GM19239 (cell line): ENCODE measurements around the gene TLDC2.
"Not testable (repeated sequence)": the region's sequence is repeated elsewhere in the genome, so short reads cannot be mapped to it uniquely, and the experiment has no call there.

Source experiments
- DNase-seq: peaks from one replicate; pipeline ENCODE4 v3.0.0; 2011; ENCODE audit warnings: low spot score; ENCODE audit not compliant: insufficient read length
- FAIRE-seq: peaks from 2 replicates; lab custom pipeline; 2011; peaks lifted over from hg19 to GRCh38; lab: Jason Lieb, UNC

The TLDC2 gene

DNA sequence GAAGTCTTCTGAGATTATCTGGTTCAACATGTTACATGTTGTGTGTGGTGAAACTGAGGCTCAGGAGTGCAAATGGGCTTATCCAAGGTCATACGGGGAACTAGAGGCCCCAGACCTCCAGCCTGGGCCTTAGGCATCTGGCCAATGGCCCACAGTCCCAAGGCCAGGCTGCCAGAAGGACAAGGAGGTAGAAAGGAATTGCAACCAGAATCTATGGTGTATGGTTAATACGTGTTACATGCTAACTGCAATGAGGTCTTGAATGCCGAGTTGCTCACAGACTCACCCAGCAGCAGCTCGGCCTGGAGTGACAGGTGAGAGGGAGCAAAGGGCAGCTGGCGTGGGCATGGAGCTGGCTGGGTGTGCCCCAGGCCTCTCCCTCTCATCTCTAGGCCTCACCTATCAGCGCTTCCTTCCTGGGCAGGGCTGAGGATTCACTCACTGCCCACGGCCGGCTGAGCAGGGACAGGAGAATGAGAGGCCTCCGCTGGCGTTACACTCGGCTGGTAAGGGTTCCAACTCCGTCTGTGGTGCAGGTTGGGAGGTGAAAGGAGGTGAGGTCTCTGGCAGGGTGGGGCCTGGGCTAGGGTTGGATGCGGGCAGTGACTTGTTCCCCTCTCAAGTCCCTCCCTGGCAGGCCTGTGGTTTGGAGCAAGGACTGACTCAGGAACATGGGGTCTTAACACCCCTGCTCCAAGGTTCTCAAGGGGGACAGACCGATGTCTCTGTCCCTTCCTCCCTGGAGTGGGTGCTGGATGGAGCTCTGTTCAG lies at the start of gene TLDC2:
Gene TLDC2, plus strand, starts transcription at position 437 of the 771 bp plus-strand sequence. Its CDS starts 37 bp downstream, at position 474.
- DNase-seq (no peak), FAIRE-seq (no peak)

DNA sequence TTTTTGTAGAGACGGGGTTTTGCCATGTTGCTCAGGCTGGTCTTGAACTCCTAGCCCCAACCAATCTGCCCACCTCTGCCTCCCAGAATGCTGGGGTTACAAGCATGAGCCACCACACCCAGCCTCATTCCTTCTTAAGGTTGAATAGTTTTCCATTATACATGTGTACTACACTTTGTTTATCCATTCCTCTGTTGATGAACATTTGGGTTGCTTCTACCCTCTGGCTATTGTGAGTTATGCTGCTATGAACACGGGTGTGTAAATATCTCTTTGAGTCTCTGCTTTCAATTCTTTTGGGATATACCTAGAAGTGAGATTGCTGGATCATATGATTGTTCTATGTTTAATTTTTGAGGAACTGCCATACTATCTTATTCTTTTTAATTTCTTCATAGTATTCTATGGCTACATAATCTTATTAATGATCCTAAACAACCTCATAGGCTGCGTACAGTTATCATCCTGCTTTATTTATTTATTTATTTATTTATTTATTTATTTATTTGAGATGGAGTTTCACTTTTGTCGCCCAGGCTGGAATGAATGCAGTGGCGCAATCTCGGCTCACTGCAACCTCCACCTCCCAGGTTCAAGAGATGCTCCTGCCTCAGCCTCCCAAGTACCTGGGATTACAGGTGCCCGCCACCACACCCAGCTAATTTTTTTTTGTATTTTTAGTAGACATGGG lies 49.2 kb upstream of the TLDC2 start:
- no peak for DNase-seq
- FAIRE-seq: no peak

DNA sequence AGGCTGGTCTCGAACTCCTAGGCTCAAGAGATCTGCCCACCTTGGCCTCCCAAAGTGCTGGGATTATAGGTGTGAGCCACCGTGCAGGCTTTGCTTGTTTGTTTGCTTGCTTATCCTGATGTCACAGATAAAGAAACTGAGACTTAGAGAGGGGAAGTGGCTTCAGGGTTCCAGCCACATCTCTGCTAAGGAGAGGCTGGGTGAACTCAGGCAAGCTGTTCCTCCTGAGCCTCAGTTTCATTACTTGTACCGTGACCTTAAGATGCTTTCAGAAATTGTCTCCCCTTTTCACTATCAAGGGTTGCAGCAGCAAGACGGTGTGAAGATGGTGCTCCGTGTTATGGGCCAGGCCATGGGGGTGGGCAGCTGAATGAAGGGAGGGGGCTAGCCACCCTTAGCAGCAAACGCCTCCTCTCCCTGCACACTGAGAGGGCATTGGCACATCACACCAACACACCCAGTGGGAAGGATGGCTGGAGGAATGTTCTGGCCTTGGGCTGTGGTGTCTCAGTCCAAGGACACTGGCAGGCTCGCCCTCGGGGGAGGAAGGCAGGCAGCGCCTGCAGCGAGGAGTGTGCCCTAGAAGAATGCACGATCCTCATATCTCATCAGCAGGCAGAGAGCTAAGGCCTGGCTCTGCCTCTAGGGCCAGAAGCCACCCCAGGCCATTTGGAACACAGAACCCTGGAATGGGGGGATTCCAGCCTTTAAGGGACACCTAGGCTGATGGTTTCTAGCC lies 48.2 kb upstream of the TLDC2 start:
- peak; percentile 82 for DNase-seq

DNA sequence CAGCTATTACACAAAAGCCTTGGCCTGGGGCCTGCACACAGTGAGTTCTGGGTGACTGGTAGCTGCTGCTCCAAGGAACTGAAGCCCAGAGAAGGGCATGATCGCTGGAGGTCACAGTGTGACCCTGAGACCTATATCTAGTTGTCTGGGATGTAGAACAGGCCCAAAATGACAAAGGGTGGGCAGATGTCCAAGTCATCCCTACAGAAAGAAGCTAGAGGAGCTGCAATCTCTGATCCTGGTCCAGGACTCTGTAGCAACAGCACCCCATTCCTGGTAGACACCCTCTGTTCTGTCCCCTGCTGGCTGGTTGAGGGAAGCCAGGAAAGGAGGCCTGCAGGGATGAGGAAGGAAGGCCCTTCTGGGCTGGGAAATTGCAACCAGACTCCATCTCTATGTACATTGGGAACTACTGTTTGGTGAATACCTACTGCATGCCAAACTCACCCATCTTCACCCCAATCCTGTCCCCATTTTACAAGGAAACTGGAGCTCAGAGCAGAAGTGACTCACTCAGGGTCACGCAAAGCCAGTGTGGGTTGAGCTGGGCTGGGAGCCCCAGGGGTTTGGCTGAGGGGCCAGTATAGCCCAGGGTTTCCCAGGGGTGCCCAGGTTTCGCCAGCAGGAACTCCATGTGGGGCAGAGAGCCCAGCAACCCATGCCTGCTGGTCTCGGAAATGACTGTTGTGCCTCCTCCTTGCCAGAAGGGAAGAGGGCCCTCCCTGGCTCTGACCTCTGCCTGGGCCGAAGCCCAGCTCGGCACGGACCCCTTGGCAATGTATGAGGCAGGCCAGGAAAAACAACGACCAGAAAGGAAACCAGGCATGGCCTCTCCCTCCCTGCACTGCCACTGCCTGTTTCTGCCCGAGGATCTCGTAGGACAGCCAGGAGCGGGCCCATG lies 44.9 kb upstream of the TLDC2 start:
- FAIRE-seq (no peak), DNase-seq (no peak)

More for the DNA sequence above, 48.2 kb upstream of the TLDC2 start:
- FAIRE-seq: peak; percentile 98

DNA sequence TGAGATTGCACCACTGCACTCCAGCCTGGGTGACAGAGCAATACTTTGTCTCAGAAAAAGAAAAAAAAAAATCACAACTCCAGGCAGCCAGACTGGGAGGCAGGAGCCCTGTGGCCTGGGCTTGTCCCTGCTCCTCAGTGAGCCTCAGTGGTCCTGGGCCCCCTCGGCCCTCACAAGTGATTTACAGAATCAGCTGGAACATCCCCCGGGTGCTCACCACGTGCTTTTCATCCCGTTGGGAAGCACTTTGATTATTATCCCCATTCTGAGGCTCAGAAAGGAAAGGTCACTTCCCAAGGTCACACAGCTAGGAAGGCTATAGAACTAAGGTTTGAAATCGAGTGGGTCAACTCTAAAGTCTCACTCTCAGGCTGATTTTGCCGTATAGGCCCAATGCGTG lies 43.1 kb upstream of the TLDC2 start:
- FAIRE-seq (no peak), DNase-seq (no peak)

DNA sequence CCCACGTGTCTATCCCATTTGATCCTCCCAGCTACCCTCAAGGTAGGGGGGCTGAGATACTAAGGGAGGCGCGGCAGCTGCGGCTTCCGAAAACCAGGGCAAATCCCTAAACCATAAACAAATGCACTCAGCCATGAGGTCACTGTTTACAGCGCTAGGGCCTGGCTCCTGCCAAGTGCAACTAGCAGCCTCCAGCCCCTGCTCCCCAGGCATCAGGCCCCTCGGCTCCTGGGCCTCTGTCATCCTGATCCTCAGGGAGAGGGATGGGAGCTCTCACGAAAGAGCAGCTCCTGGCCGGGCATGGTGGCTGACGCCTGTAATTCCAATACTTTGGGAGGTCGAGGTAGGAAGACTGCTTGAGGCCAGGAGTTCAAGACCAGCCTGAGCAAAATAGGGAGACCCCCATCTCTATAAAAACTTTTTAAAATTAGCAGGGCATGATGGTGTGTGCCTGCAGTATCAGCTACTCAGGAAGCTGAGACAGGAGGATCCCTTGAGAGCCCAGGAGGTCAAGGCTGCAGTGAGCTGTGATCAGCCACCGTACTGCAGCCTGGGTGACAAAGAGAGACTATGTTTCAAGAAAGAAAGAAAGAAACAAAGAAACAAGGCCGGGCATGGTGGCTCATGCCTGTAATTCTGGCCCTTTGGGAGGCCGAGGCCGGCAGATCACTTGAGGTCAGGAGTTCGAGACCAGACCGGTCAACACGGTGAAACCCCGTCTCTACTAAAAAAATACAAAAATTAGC lies 42.5 kb upstream of the TLDC2 start:
- FAIRE-seq: no peak
- no peak for DNase-seq

DNA sequence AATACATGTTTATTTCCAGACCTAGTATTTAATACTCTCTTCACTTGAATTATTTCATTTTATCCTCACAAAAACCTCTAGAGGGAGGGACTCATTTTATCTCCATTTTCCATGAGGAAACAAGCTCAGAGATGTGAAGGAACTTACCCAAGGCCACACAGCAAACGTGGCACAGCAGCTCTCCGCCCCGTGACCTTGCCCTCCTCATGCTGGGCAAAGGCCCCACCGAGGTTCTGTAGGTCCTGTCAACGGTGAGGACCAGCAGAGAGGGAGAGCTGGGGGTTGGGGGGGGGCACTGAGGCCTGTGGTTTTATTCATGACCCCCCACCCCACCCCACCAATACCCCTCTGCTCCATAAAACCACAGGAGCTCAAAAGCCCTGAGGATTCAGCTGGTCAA lies 40.9 kb upstream of the TLDC2 start:
- FAIRE-seq: no peak
- DNase-seq: no peak

DNA sequence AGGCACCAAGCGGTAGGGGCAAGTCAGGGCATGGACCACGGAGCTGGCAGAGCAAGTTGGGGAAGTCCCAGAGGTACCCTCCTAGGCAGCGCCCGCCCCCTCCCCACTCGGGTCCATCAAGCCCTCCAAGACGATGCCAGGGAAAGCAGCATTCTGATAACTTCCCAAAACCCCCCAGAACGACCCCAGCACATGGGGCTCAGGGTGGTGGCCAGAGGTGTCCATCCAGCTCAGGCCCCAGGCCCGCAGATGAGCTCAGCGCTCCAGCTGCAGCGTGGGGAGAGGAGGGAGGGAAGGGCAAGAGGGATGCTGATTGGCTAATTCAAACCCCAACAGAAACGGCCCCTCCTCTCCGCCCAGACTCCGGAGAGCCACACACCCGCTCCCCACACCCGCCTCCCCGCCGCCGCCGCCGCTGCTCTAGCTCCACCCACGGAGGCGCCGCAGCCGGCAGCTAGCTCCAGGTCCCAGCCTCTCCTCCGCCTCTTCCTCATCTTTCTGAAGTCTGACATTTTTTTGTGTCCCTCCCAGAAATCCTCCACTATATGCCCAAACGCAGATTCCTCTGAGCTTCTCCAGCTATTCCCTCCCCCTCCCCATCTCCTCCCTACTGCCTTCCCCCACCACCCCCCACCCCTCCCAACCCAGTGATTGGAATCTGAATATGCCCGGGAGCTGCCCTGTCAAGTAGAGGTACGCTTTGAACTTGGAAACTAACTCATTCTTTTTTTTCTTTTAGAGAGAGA lies 40.3 kb upstream of the TLDC2 start:
- FAIRE-seq: peak; percentile 89
- peak; percentile 89 for DNase-seq

DNA sequence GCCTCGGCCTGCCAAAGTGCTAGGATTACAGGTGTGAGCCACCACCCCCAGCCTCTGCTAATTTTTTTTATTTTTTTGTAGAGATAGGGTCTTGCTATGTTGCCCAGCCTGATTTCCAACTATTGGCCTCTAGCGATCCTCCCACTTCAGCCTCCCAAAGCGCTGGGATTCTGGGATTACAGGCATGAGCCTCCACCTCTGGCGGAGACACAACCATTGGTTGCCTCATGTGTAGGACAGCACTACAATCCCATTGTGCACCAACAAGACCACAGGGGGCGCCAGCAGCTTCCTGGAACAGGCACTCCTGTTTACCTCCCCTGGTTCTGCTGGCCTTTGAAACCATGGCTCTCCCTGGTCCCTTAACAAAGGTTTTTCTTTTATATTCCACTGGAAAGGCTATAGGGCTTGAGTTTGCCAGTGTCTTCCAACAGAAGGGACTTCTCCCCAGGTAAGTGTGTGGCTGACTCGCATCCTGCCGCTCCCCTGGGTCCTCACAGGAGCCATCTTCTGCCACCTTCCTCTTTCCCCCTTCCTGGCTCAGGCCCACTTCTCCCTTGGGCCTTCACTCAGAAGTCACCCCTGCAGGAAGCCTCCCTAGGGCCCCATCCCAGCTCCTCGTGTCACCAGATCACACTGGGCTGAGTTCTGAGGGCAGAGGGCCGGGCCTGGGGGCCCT lies 39.2 kb upstream of the TLDC2 start:
- FAIRE-seq: peak; percentile 94
- DNase-seq: peak; percentile 52

DNA sequence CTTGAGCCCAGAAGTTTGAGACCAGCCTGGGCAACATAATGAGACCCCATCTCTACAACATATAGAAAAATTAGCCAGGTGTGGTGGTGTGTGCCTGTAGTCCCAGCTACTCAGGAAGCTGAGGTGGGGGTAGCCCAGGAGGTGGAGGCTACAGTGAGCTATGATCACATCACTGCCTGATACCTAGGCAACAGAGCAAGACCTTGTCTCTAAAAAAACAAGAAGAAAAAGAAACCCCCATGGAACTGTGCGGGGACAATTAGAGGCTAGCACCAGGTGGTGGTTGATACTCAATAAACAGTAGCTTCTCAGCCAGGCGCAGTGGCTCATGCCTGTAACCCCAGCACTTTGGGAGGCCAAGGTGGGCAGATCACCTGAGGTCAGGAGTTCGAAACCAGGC lies 37.6 kb upstream of the TLDC2 start:
- not testable (repeated sequence) for DNase-seq, FAIRE-seq

DNA sequence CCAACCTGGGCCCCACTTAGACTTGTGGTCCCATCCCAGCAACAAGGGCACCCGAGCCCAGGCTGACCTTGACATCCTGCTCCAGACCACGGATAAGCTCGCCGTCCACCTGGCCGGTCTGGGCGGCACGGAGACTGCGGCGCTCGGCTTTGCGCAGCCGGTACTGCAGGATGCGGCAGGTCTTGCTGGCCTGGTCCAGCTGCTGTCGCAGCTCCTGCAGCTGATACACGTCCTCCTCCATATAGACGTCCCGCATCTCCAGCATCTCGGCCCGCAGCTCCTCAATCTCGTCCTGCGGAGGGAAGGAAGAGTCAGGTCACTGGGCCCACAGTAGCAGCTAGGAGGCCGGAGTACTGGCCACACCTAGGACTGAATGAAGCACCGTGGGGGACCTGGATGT lies 36.8 kb upstream of the TLDC2 start:
- DNase-seq (no peak), FAIRE-seq (no peak)

DNA sequence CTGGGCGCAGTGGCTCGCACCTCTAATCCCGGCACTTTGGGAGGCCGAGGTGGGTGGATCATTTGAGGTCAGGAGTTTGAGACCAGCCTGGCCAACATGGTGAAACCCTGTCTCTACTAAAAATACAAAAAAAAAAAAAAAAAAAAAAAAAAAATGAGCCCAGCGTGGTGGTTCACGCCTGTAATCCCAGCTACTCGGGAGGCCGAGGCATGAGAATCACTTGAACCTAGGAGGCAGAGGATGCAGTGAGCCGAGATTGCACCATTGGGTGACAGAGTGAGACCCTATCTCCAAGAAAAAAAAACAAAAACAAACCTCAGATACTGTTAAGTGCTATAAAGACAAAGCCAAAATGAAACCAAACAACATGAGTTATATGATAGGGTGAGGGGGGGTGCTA lies 34.9 kb upstream of the TLDC2 start:
- FAIRE-seq, DNase-seq: not testable (repeated sequence)

DNA sequence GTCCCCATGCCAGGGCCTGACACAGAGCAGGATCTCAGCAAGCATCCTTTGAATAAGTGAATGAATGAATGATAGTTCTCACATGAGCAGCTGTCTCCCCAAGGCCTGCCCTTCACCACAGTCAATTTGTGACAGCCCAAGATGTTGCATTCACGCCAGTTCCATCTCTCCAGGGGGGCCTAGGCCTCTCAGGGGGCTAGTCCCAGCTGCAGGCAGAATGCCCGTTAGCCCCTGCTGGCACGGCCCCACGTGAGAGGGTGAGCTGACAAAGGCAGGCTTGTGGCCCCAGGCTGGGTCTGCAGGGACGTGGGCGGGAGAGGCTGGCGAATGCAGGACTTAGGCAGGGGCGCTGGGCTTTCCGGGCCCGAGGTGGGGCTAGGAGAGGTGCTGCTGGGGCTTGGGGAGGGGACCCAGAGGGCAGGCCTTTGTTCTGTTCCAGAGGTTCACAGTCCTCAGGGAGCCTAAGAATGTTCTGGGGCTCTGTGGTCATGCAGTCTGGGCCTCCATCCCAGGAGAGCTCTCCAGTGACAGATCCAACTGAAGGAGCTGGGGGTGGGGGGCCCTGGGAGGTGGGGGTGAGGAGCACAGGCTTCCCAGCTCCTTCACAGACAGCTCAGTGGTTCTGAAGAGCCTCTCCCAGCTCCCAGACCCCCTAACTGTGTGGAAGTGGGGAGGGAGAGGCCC lies 30.5 kb upstream of the TLDC2 start:
- DNase-seq: no peak
- no peak for FAIRE-seq

DNA sequence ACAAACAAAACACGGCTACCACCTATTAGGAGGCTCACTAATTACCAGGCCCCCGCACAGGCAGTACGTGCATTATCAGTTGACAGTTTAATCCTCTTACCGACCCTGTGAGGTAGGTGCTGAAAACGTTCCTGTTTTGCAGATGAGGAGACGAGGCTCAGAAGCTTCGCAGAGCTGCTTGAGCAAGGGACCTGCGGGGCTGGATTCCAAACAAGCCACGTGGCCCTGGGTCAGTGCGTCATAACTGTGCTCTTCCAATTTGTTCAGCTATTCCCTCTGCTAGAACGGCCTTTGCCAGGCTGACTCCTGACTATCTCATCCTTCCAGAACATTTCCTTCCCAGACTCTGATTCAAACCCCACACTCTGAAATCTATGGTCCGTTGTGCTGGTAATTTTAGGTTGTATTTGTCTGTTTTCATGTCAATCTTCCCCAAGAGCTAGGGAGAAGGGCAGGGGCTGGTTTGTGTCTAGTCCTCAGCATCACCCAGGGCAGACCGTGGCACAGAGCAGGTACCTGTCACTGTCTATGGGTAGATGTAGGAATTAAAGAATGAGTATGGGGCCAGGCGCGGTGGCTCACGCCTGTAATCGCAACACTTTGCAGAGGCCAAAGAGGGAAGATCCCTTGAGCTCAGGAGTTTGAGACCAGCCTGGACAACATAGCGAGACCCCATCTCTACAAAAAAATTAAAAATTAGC lies 28.8 kb upstream of the TLDC2 start:
- FAIRE-seq: no peak
- no peak for DNase-seq

DNA sequence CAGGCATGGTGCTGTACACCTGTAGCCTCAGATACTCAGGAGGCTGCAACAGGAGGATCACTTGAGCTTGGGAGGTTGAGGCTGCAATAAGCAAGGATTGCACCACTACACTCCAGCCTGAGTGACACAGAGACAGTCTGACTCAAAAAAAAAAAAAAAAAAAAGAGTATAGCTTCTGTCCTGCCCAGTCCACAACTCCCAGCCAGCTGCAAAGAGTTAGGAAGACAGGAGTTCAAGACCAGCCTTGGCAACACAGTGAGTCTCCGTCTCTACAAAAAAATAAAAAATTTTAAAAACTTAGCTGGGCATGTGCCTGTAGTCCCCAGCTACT lies 28.3 kb upstream of the TLDC2 start:
- no peak for FAIRE-seq
- no peak for DNase-seq

DNA sequence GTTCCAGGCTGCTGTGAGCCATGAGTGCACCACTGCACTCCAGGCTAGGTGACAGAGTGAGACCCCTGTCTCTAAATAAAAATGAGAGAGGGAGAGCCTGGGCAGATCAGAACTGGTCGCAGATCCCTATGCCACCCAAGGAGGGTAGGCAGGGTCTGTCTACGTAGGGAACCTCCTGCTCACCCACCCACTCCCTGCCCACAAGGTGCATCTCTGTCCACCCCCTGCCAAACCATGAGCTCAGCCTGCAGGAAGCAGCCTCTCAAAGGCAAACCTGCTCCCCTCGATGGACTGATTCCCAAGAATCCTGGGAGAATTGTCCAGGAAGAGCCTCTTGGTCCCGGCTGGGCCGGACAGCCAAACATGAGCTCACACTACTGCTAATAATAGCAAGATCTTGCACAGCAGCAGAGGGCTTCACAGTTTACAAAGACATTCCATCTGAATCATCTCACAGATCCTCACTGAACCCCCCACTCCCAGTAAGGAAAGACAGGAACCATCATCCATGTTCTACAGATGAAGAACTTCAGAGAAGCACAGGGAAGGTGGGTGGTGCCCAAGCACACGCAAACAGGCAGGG lies 27.8 kb upstream of the TLDC2 start:
- FAIRE-seq: no peak
- no peak for DNase-seq

DNA sequence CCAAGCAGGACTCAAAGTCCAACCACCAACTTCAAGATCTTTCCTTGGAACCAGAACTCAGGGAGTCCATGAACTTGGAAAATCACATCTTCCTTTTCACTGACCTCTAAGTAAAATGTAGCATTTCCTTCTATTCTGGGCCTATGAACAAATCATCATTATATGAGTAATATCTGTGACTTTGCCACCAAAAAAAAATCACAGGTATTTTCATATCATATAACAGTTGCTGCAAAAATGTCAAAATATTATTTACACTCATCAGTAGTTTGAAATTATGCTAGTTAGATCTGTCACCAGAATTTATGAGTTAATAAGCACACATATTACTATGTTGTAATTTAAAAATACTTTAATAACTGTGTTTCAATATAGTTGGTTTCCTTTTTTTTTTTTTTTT lies 27.3 kb upstream of the TLDC2 start:
- FAIRE-seq: no peak
- DNase-seq: no peak
